Lung (tissue), 12 donors: ENCODE results near the gene ATP12A. TPM values are rescaled to one million over a fixed set of nuclear protein-coding genes. Genes with fewer than 3 reads are reported as not detected.

Source experiments
- ATAC-seq: fragments of 200-7000 bp; cut with Tn5 transposase; one replicate; pipeline ENCODE4 v1.9.1; 2020; ENCODE audit warnings: moderate number of reproducible peaks; ENCODE audit not compliant: insufficient read depth, low FRiP score
- DNase-seq, 3 donors: peaks; one replicate each; pipeline ENCODE4 v3.0.0-alpha.2; 2013 to 2017
- H3K27ac ChIP-seq, 2 donors: one replicate each; pipeline ENCODE4 v1.5.1; 2013; ENCODE audit warnings: mild to moderate bottlenecking in 2 of 2, moderate library complexity in 2 of 2, control low read depth in 1 of 2, inconsistent platforms in 1 of 2, low read depth in 1 of 2, low read length in 1 of 2
- H3K27me3 ChIP-seq, 3 donors: one replicate each; pipeline ENCODE4 v1.5.1; 2013; ENCODE audit warnings: low read length in 2 of 3; ENCODE audit not compliant: control insufficient read depth in 3 of 3, insufficient read depth in 3 of 3
- H3K36me3 ChIP-seq, 4 donors: one replicate each; pipeline ENCODE4 v1.5.1; 2013; ENCODE audit warnings: low read length in 4 of 4, mild to moderate bottlenecking in 1 of 4, moderate library complexity in 1 of 4; ENCODE audit not compliant: control insufficient read depth in 4 of 4, insufficient read depth in 4 of 4
- H3K4me1 ChIP-seq, 5 donors: one replicate each; pipeline ENCODE4 v1.5.1; 2013; ENCODE audit warnings: low read length in 5 of 5, mild to moderate bottlenecking in 2 of 5, moderate library complexity in 1 of 5; ENCODE audit not compliant: control insufficient read depth in 5 of 5, insufficient read depth in 5 of 5
- H3K4me3 ChIP-seq: one replicate; pipeline ENCODE4 v1.5.1; 2013; ENCODE audit warnings: mild to moderate bottlenecking, control low read depth, moderate library complexity
- H3K9ac ChIP-seq, 2 donors: one replicate each; pipeline ENCODE4 v1.5.1; 2013; ENCODE audit warnings: low read length in 2 of 2, control low read depth in 1 of 2; ENCODE audit not compliant: insufficient read depth in 1 of 2
- H3K9me3 ChIP-seq, 4 donors: one replicate each; pipeline ENCODE4 v1.5.1; 2013; ENCODE audit warnings: low read length in 3 of 4, mild to moderate bottlenecking in 1 of 4, moderate library complexity in 1 of 4; ENCODE audit not compliant: control insufficient read depth in 4 of 4, insufficient read depth in 3 of 4
- WGBS, 2 donors: extraction: QIAGEN DNeasy Blood & Tissue Kit; methylation state at CpG; one replicate each; pipeline ENCODE4 v1.1.7; 2013; 5-methylcytosine and 5-hydroxymethylcytosine counted together
- polyA plus RNA-seq, 2 donors: library from polyadenylated mRNA; stranded (reverse); fragments of 200-250 nt; gene quantifications; one replicate each; pipeline ENCODE4 v1.2.1, GENCODE V29; 2013
- total RNA-seq, 2 donors: library from RNA; depleted of rRNA in 1 of 2; stranded (reverse); fragments of >200 nt in 1 of 2; gene quantifications; one replicate each; pipeline ENCODE4 v1.2.1, GENCODE V29; 2014 to 2021
- TF ChIP-seq, protein P1 (sequence below): IDR thresholded peaks from 2 replicates; pipeline ENCODE4 v1.5.1; 2012; ENCODE audit warnings: mild to moderate bottlenecking; ENCODE audit errors: control extremely low read depth, extremely low read depth
- donor health status: control.
- donor health status: control.
- donor health status: Bipolar disorder and iron deficiency.
- donor health status: healthy.
- donor health status: DM: yes; HTN: yes; CAD: no.

ATP12A gene
- total and polyA plus RNA-seq, 4 donors: 0.40 to 11.7 (median 2.2) TPM

DNA sequence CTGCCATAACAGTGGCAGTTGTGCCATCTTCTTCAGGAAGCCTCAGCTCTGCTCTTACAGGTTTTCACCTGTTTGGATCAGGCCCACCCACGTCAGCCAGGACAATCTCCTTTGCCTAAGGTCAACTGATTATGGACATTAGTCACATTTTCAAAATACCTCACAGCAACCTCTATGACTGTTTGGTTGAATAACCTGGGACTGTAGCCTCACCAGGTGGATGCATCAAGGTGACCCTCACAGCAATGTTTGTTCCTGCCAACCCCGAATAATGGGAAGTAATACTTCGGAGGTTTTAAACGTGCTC is 17.2 kb upstream of the ATP12A start:
- ATAC-seq (no peak), DNase-seq (no peak)
- H3K4me1 ChIP-seq: no peaks in the 10 kb centered on the region
- H3K9me3 ChIP-seq: no peaks in the 10 kb centered on the region
- H3K4me3 ChIP-seq: no peak overlapping the region
- WGBS, 2 donors: 81 to 91% methylated on average over 4 of the region's 4 CpGs
- no peaks in the 10 kb centered on the region for H3K27me3 ChIP-seq
- TF ChIP-seq, protein P1, sequence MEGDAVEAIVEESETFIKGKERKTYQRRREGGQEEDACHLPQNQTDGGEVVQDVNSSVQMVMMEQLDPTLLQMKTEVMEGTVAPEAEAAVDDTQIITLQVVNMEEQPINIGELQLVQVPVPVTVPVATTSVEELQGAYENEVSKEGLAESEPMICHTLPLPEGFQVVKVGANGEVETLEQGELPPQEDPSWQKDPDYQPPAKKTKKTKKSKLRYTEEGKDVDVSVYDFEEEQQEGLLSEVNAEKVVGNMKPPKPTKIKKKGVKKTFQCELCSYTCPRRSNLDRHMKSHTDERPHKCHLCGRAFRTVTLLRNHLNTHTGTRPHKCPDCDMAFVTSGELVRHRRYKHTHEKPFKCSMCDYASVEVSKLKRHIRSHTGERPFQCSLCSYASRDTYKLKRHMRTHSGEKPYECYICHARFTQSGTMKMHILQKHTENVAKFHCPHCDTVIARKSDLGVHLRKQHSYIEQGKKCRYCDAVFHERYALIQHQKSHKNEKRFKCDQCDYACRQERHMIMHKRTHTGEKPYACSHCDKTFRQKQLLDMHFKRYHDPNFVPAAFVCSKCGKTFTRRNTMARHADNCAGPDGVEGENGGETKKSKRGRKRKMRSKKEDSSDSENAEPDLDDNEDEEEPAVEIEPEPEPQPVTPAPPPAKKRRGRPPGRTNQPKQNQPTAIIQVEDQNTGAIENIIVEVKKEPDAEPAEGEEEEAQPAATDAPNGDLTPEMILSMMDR: no peak
- no peaks in the 10 kb centered on the region for H3K36me3 ChIP-seq
- no peak overlapping the region for H3K9ac ChIP-seq
- no peak overlapping the region for H3K27ac ChIP-seq

DNA sequence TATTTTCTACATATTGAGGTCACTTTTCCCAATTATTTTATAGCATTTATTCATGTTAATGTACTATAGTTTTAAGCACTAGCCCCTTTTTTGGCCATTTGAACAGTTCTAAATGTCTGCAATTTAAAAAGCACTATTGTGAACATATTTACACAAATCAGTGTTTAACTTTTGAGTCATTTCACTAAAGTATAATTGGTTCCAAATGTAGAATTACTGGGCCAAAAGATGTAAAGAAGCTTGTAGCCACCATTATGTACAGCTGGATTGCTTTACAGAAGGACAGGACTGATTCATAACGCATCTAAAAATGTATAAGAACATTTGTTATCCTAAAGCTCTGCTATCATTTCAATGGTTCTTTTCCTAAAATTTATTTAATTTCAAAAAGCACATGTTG is 16.6 kb upstream of the ATP12A start:
- no peak overlapping the region for H3K4me3 ChIP-seq
- no peaks in the 10 kb centered on the region for H3K27me3 ChIP-seq
- H3K27ac ChIP-seq: no peak overlapping the region
- no peak overlapping the region for H3K9ac ChIP-seq
- ATAC-seq (no peak), DNase-seq (no peak)
- H3K9me3 ChIP-seq: no peaks in the 10 kb centered on the region
- TF ChIP-seq, protein P1: no peak
- WGBS, 2 donors: 96 to 97% methylated on average over 1 of the region's 1 CpG
- H3K4me1 ChIP-seq: no peaks in the 10 kb centered on the region
- no peaks in the 10 kb centered on the region for H3K36me3 ChIP-seq

DNA sequence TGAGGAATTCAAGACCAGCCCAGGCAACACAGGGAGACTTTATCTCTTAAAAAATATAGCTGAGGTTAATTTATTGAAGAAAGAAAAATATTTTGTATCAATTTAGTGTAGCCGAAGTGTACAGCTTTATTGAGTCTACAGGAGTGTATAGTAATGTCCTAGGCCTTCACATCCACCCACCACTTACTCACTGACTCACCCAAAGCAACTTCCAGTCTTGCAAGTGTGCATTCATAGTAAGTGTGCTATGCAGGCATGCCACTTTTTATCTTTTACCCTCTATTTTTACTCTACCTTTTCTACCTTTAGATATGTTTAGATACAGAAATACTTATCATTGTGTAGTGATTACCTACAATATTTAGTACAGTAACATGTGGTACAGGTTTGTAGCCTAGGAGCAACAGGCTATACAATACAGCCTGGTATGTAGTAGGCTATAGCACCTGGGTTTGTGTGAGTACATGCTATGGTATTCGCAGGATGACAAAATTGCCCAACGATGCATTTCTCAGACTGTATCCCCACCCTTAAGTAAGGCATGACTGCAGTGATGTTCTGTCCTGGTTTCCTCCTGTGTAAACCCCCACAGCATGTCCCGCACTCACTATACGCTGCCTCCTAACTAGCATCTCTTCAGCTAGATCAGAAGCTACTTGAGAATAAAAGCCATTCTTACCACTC is 15.3 kb upstream of the ATP12A start:
- no peaks in the 10 kb centered on the region for H3K4me1 ChIP-seq
- H3K27ac ChIP-seq: no peak overlapping the region
- 85 to 95% methylated on average over 5 of the region's 5 CpGs for whole genome bisulfite sequencing, 2 donors
- no peak overlapping the region for H3K4me3 ChIP-seq
- no peak overlapping the region for H3K9ac ChIP-seq
- DNase-seq (no peak), ATAC-seq (no peak)
- no peaks in the 10 kb centered on the region for H3K36me3 ChIP-seq
- no peaks in the 10 kb centered on the region for H3K27me3 ChIP-seq
- H3K9me3 ChIP-seq: no peaks in the 10 kb centered on the region
- TF ChIP-seq, protein P1: no peak

DNA sequence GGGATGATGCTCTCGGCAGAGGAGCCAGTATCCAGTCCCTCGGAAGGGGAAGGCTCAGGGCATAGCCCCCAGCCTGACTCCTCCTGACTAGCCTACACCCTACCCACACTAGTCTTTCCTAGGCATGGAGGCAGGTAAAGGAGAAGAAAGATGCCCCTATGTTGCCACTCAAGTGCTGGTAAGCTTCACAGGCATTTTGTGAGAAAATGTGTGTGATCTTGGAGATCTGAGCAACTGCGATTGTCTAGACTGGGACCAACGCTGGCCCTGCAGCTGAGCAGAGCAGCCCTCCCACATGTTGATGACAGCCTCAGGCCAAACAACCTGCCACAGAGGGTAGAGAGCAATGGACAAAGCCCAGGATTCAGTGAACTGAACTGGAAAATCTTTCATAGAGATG is 11.7 kb upstream of the ATP12A start:
- Histone ChIP-seq H3K9ac (no peak overlapping the region), H3K9me3 (no peaks in the 10 kb centered on the region)

More for the DNA sequence above, 11.7 kb upstream of the ATP12A start:
- TF ChIP-seq, protein P1: no peak
- Histone ChIP-seq H3K27me3 (no peaks in the 10 kb centered on the region), H3K27ac (no peak overlapping the region), H3K4me3 (no peak overlapping the region), H3K4me1 (peaks cover 0 to 13% (median 0%) of the 10 kb centered on the region in 5 donors), H3K36me3 (no peaks in the 10 kb centered on the region)
- ATAC-seq: no peak
- WGBS, 2 donors: 92 to 93% methylated on average over 4 of the region's 4 CpGs
- no peak for DNase-seq
